Ecto neural progenitor cell (in vitro differentiated cells): ENCODE results near the gene HSD11B1L.

Experiments
- DNase-seq: peaks from one replicate; pipeline ENCODE4 v3.0.0-alpha.2; 2018; ENCODE audit warnings: low spot score

The HSD11B1L gene, protein sequence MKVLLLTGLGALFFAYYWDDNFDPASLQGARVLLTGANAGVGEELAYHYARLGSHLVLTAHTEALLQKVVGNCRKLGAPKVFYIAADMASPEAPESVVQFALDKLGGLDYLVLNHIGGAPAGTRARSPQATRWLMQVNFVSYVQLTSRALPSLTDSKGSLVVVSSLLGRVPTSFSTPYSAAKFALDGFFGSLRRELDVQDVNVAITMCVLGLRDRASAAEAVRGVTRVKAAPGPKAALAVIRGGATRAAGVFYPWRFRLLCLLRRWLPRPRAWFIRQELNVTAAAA

GRCh38 chr19:5680437-5681368, at the start of gene HSD11B1L, which contains the start of gene MICOS13:
HSD11B1L (plus strand) TSS chr19:5681027; CDS start chr19:5684833, 3,806 bp downstream.
MICOS13 (minus strand) TSS chr19:5680516; CDS start chr19:5680486, 30 bp downstream.
- DNase-seq: peak; percentile 99

GRCh38 chr19:5631567-5632240, 49.1 kb upstream of the HSD11B1L start:
- no peak for DNase-seq

DNA sequence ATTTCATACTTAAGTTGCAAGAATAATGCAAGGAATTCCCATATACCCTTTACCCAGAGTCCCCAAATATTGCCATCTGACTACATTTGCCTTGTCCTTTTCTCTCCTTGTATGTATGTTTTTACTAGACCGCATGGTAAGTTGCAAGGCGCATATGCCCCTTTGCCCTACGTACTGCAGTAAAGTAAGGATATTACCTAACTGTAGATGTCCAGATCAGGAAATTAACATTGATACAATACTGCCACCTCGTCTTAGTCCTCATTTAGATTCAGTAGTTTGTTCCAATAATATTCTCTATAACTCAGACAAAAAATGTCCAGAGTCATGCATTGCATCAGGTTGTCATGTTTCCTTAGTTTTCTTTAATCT, 48.6 kb upstream of the HSD11B1L start:
- no peak for DNase-seq

DNA sequence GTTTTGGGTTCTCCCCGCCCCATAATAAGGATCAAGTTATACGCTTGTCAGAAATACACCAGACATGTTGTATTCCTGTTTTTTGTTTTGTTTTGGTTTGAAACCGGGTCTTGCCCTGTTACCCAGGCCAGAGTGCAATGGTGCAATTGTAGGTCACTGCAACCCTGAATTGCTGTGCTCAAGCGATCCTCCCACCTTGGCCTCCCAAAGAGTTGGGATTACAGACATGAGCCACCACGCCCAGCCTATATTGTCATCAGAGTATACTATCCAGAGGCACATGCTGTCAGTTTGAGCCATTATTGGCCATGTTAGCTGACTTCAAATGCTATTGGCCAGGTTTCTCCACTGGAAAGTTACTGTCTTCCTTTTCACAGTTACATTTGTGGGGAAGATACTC, 48.2 kb upstream of the HSD11B1L start:
- no peak for DNase-seq

DNA sequence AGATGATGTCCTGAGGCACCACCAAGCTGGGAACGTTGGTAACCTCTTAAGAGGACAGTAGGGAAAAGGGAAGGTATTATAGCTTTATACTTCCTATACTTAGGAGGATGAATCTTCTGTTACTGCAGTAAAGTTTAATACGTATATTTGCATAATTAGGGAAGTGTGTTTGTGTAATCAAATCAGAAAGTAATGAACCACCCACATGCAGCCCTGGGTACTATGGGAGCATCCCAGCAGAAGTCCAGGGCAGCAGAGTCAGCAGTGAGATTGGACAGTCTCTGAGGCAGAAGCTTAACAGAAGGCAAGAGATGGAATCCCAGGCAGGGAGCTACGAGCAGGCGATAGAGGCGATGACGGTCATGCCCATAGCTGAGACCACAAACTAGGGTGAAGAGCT, 45.4 kb upstream of the HSD11B1L start:
- DNase-seq: no peak

DNA sequence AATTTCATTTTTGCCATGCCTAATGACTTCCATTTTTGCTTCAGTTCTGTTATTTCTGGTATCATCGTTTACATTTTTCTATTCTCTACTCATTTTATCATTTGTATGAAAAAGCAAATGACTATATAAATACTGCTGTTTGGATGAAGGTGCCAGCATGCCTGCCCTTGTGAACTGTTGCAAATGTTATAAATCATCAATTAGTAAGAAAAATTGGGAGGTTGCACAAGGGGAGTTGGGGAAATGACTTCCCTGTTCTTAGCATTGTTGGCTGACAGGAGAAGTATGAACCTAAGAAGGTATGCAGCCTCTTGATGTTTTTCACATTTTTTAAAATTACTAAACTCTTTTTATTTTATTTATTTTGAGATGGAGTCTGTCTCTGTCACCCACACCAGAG, 42.9 kb upstream of the HSD11B1L start:
- no peak for DNase-seq

DNA sequence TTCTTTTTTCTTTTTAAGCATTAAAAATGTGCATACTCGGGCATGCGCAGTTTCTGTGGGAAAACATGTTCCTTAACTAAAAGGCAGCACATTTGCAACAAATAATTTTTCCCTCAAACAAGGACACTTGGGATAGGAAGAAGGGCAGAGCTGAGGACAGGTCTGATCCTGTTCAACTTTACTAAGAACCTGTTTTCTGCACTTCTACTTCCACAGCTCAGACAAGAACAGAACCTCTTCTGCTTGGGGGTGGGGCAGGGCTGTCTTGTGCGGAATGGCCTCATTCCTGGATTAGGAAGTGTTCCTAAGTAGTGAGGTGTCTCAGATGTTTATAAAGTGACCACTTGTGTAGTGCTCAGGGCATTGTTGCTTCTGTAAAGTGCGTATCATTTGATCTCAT, 39.7 kb upstream of the HSD11B1L start:
- no peak for DNase-seq

DNA sequence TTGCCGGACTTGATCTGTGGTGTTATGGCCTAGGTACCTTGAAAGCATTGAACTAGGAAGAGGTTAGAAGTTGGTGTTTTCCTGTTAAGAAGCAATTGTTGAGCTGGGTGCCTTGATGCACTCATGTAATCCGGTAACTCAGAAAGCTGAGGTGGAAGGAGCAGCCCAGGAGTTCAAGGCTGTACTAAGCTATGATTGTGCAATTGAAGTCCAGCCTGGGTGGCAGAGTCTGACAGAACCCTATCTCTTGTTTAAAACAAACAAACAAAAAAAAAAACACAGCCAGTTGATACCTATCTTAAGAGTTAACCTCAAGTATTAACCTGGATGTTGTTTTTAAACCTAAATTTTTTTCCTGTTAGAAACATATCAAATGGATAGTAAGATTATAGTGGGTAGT, 38.6 kb upstream of the HSD11B1L start:
- no peak for DNase-seq

GRCh38 chr19:5643060-5643459, 37.8 kb upstream of the HSD11B1L start:
- DNase-seq: no peak

DNA sequence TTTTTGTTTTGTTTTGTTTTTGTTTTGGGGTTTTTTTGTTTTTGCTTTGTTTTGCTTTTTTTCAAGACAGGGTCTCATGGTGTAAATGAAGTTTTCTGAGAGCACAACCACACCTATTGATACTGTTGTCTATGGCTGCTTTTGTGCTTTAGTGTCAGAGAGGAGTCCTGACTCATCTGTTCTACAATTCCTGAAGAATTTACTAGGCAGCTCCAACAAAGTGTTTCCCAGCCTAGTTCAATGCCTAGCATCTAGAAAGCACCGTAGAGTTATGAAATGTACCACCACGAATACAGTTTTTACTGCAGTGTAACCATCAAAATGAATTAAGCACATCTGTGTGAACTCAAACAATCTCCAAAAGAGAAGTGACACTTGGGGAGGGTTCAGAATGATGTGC, 36.8 kb upstream of the HSD11B1L start:
- no peak for DNase-seq

GRCh38 chr19:5645409-5645808, 35.4 kb upstream of the HSD11B1L start:
- DNase-seq: no peak

DNA sequence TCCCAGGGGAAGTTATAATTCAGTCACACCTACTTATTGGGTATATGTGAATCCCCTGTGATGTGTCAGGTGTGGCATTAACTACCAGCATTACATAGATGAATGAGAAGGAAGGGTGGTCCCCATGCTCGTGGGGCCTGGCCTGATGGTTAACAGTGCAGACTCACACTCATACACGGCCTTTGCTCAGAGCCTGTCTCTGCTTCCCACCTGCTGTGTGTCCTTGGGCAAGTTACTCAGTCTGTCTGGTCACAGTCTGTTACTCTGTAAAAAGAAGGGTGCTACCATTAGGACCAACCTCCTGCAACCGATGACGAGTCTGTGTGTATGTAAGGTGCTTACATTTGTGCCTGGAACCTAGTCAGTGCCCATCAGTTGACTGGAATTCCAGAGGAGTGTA, 34.1 kb upstream of the HSD11B1L start:
- no peak for DNase-seq

DNA sequence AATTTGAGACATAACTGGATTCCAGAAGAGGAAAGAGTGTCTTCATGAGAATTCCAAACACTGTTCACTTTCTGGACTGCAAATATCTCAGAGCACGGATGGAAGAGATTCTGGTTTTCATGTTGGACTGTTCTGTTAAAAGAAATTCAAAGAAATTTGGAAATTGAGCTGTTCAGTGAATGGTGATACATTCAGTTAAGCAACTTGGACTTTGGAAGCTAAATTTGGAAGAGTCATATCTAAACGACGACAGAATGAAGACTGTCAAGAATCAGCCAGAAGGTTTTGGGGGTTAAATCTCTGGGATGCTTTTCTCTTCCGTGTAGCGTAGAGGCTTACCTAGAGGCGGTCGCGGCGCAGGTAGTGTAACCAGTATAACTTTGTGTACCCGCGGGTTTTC, 32.4 kb upstream of the HSD11B1L start:
- no peak for DNase-seq

DNA sequence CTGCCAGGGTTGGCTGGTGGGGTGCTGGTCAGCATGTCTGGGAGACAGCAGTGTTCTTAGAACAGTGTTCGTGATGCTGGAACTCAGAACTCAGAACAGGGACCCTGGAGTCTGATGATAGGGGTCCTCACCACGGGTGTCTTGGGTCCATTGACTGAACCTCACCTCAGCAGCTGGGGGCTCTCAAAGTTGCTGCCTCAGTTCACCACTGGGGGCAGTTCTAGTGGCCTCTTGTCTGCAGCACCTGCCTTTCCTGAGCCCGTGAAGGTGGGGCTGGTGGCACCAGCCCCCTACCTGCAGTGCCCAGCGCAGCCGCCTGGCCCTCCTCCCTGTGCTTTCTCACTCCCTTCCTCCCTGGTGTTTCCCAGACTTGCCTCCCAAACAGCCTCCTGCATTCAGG, 29.5 kb upstream of the HSD11B1L start:
- no peak for DNase-seq

- no peak for DNase-seq
Observed at GRCh38 chr19:5652261-5652660, 28.6 kb upstream of the HSD11B1L start.

DNA sequence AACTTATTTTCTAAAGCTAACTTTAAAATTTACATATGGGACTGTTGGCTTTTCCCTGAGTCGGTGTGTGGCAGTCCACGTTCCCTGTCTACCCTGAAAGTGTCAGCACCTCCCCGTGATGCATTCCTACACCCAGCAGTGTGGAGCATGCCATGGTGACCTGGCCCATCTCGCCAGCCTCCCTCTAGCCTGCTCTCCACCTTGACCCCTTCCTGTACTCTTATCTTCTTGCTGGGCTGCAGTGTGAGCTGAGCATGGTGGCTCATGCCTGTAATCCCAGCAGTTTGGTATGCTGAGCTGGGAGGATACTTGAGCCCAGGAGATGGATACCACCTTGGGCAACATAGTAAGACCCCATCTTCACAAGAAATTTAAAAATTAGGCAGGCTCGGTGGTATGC, 25.9 kb upstream of the HSD11B1L start:
- no peak for DNase-seq

DNA sequence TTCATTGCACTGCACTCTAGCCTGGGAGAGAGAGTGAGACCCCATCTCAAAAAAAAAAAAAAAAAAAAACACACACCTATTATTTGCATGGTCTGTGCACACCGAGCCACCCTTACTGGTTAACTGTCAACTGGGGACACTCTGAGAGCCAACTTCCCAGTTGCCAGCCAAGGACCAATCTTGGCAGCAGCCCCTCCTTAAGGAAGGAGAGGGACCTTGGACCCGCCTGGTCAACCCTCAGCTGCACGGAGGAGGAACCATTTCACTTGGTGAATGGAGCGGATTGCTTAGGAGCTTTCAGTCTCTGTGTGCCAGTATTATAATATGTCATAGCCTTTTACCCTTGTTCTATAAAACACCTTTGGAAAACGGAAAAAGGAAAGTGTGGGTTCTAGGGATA, 25.4 kb upstream of the HSD11B1L start:
- no peak for DNase-seq

GRCh38 chr19:5661483-5661882, 19.3 kb upstream of the HSD11B1L start:
- DNase-seq: no peak

DNA sequence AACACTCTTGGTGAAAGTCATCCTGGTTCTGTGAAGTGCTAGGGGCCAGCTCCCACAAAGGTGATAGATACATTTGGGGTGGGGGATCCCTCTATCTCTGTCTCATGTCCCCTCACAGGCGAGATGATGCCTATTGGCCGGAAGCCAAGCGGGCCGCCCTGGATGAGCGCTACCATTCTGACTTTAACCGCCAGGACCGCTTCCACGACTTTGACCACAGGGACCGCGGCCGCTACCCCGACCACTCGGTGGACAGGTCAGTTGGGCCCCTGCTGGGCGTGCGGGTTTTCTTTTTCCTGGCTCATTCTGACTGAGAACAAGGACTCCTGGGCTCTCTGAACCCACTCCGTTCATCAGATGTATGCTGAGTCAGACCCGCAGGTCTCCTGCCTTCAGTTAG, 16.9 kb upstream of the HSD11B1L start:
- no peak for DNase-seq

DNA sequence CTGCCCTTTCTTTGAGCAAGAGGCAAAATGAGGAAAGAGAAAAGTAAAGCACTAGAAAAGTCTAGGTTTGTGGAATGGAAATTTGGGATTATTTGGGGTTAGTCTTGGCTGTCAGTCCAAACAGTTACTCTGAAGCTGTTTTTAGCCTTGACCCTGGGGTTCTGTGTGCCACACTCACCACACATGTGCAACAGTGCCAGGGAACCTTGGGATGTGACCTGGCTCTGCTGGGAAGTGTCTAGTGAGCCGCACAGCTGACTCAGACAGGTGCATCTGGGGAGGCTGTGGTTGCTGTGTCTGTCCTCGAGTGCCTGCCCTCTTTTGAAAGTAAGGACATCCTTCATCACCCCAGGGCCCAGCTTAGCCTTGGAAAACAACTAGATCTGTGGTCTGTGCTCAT, 16.3 kb upstream of the HSD11B1L start:
- no peak for DNase-seq

DNA sequence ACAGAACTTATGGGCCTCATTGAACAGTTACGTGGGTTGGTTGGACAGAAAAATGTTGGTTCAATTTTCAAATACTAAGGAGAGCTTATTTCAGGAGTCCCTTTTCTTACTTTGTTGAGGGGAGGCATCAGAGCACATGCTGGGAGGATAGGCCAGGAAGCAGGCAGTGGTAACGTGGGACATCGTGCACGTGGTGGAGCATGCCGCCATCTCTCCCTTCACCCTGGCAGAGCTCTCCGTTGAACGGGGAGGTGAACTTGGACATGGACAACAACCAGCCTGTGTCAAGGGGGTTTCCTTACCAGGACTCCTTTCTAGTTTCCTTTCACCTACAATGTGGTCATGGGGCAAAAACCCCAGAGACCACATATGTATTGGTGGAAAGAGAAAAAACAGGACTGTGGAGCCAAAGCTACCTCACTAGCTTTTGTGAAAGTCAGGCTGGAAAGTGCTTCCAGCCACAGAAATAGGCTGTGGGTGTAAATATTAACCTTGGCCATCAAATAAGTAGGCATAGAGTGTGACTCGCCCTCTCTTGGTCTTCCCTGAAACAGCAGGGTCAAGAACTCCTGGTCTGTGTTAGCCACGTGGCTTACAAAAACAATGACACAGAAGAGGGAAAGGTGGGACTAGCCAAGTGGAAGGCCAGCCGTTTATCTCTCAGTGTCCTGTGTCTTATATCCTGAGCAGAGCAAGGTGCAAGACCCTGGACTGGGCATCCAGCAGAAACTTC, 14.9 kb upstream of the HSD11B1L start:
- DNase-seq: no peak
